GM10248 (cell line): ENCODE results near the gene PRR13.

Experiments used
- CTCF ChIA-PET: fragments of 300-600 bp; sonication (Branson Sonifier 250); formaldehyde crosslinking; extraction: SDS; loops from one replicate; lab custom pipeline; 2021; ENCODE audit warnings: antibody characterized with exemption; lab: Yijun Ruan, JAX
- POLR2A ChIA-PET: fragments of 350-650 bp; sonication (Branson Sonifier 250); formaldehyde crosslinking; extraction: SDS; loops from one replicate; lab custom pipeline; 2020; ENCODE audit warnings: antibody characterized with exemption; lab: Yijun Ruan, JAX
- DNase-seq: peaks from one replicate; pipeline ENCODE4 v3.0.0; 2012; ENCODE audit errors: extremely low spot score
- TF ChIP-seq, protein P1 (sequence below): IDR thresholded peaks from 2 replicates; pipeline ENCODE4 v1.5.1; 2012; ENCODE audit warnings: mild to moderate bottlenecking, low read depth; ENCODE audit errors: extremely low read depth, missing control alignments, control extremely low read depth

PRR13 gene

DNA sequence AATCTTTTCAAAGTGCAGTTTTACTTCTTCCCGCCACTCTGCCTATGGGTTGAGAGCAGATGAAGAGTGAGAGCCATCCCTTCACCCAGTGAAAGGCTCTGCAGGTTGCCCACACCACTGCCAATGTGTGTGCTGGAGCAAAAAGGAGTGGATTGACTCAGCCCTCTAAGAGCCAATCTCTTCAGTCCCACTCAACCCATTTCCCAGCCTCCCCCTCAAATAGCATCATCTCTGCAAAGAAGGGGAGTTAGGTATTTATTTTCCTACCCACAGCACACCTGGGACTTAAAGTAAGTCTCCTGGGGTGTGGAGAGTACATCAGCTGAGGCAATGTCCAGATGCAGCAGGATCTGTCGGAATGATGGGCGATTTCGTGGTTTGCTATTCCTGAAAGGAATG is 42.4 kb downstream of the PRR13 start:
- ChIA-PET POLR2A (interaction anchor here (0.9 kb wide), 1 partner anchor 10 kb away, joined by 3 read pairs; no protein-coding TSS in a partner anchor), CTCF (interaction anchor here (1.3 to 3.0 kb wide), 4 partner anchors 11 to 132 kb away, joined by 4 to 20 read pairs (median 10); no protein-coding TSS in a partner anchor)
- TF ChIP-seq, protein P1, sequence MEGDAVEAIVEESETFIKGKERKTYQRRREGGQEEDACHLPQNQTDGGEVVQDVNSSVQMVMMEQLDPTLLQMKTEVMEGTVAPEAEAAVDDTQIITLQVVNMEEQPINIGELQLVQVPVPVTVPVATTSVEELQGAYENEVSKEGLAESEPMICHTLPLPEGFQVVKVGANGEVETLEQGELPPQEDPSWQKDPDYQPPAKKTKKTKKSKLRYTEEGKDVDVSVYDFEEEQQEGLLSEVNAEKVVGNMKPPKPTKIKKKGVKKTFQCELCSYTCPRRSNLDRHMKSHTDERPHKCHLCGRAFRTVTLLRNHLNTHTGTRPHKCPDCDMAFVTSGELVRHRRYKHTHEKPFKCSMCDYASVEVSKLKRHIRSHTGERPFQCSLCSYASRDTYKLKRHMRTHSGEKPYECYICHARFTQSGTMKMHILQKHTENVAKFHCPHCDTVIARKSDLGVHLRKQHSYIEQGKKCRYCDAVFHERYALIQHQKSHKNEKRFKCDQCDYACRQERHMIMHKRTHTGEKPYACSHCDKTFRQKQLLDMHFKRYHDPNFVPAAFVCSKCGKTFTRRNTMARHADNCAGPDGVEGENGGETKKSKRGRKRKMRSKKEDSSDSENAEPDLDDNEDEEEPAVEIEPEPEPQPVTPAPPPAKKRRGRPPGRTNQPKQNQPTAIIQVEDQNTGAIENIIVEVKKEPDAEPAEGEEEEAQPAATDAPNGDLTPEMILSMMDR = no peak
- DNase-seq = no peak

DNA sequence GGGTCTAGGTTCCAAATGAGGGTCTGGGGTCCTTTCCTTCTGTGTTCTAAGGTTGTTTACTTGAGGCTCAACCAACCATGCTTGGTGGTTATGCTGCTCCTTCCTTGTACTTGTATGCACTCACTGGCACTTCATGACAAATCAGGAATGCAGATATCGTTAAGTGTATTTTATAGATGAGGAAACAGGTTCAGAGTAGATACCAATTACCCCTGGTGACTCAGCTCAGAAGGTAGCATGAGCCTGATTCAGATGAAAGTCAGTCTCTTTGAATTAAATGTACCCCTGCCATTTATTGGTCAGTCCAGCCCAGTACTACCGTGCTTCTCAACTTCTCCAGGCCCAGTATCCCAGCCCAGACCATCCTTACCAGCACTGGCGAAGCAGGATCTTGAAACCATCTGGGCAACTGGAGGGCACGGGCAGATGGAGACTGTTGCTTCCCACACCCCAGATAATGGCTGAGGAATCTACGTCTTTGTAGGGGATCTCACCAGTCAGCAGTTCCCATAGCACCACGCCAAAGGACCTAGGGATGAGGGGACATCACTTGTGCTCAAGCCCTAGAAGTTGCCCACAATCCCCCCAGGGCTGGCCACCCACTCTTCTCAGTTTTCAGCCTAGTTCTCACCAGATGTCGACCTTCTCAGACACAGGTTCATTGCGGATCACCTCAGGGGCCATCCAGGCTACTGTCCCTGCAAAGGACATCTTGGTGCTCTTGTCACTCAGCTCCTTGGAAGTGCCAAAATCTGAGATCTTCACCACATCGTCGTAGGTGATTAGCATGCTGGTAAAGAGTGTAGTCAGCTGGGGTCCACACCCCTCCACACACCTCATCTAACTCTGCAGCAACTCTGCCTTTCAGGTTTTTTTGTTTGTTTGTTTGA is 43.4 kb downstream of the PRR13 start:
- TF ChIP-seq, protein P1 = no peak
- no peak for DNase-seq
- CTCF ChIA-PET = no interaction called here
- POLR2A ChIA-PET = no interaction called here

DNA sequence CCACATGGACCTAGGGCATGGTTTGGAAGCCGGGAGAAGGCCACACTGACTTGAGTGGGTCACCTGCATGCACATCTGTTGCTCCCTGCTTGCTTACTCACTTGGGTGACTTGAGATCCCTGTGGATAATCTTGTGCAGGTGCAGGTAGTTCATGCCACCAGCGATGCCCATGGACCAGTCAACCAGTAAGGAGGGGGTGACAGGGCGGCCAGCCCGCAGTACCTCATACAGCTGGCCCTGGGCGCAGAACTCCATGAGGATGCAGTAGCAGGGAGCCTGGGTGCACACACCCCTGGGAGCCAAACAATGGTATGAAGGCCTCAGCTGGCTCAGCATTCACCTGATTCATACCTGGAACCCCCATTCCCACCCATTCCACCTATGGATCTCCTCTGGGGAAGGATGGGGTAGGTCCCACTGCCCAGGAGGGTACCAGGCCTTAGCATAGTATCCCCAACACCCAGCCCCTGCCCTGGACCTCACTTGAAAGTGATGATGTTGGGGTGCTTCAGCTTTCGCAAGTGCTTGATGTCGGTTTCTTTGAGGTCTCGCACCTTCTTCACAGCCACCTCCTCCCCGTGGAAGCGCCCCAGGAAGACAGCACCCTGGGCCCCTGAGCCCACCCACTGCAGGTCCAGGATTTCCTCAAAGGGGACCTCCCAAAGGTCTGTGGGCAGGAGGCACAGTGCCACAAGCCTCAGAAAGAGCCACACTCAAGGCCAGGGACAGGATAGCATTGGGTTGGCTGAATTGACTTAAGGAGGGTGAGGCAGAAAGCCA is 44.6 kb downstream of the PRR13 start:
- ChIA-PET CTCF (interaction anchor here (0.9 to 1.0 kb wide), 2 partner anchors 9 to 164 kb away, joined by 3 read pairs; no protein-coding TSS in a partner anchor), POLR2A (interaction anchor here (1.0 kb wide), 2 partner anchors 14 kb away, joined by 3 to 6 read pairs; partner anchors contain the start of gene TARBP2)
- TF ChIP-seq, protein P1 = no peak
- DNase-seq = no peak

DNA sequence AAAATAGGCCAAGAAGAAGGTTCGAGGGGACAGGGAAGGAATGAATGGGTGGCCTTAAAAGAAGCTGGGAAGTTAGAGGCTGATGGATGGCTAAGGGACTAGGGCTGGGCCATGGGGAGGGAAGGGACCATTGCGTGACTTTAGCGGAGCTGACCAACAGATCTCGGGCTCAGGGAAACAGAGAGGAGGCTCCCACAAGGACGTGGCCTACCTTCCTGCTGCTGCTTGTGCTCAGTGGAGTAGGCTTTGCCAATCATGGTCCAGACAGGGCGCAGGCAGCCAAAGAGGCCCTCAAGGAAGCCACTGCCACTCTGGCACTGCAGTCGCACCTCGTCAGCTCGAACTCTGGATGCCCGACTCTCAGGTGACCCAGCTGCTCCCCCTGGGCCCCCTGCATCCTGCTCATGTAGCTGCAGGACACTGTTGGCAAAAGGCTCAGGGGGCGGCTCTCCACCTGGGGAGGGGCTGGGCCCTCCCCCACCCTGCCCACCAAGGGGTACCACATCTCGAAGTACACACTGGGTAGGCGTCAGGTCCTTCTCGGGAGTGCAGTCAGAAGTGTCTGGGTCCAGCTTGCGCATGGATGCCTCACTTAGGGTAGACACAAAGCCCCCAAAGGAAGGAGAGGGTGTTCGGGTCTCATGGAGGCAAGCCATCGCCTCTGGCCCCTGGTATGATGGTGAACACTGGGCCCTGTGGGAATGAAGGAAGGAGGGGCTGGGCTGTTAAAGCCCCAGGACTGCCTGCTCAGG is 45.4 kb downstream of the PRR13 start:
- TF ChIP-seq, protein P1 = no peak
- ChIA-PET CTCF (interaction anchor here (0.9 to 1.0 kb wide), 2 partner anchors 10 to 165 kb away, joined by 3 read pairs; no protein-coding TSS in a partner anchor), POLR2A (interaction anchor here (1.0 kb wide), 1 partner anchor 15 kb away, joined by 6 read pairs; no protein-coding TSS in a partner anchor)
- DNase-seq = no peak

DNA sequence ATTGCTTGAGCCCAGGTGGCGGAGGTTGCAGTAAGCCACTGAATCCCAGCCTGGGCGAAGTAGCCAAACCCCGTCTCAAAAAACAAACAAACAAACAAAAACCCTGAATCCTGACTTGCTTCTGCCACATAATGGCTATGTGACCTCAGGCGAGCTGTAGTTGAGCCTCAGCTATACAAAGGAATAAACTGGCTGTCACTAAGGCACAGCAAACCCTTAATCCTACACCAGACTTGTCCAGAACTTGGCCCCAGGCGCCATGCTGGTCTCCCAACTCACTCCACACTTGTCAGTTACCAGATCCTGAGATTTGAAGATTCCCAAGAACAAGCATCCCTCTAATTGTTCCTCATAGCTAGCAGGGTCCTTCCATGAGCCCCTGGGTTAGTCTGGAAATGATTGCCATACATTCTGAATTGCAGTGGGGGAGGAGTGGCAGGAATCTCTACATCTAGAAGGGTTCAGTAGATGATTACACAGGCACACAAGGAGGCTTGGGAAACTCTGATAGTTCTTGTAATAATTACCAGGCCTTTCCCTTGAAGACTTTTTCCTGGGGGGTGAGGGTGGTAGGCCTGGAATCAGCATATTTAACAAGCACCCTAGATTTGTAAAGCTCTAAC is 47.8 kb downstream of the PRR13 start:
- CTCF ChIA-PET = interaction anchor here (0.8 to 3.4 kb wide), 8 partner anchors 8 to 168 kb away, joined by 3 to 18 read pairs (median 3); partner anchors contain the start of genes AAAS and TARBP2
- POLR2A ChIA-PET = interaction anchor here (0.6 to 1.9 kb wide), 3 partner anchors 8 to 32 kb away, joined by 4 to 12 read pairs (median 8); no protein-coding TSS in a partner anchor
- DNase-seq = no peak
- TF ChIP-seq, protein P1 = no peak
